HepG2 (cell line): ENCODE measurements around the gene CCDC34. TPM values are rescaled to one million over a fixed set of nuclear protein-coding genes. Genes with fewer than 3 reads are reported as not detected.
A peak's percentile ranks its signal among the peaks of the same experiment; 100 is the strongest.

Source experiments
- ADNP ChIP-seq: sonication (generic); formaldehyde crosslinking; IDR thresholded peaks from 2 replicates; pipeline ENCODE4 v1.4.0; 2020; ENCODE audit warnings: missing genetic modification reagents
- ASH2L ChIP-seq: fragments of 300-600, 200-600 bp; sonication (generic); IDR thresholded peaks from 2 replicates; pipeline ENCODE4 v1.7.0; 2017; ENCODE audit warnings: low read depth, mild to moderate bottlenecking, moderate library complexity, mixed read lengths, low read length; ENCODE audit not compliant: insufficient read length
- CENPT ChIP-seq: sonication (generic); formaldehyde crosslinking; IDR thresholded peaks from 2 replicates; pipeline ENCODE4 v1.8.0; 2022; ENCODE audit warnings: low read depth, mild to moderate bottlenecking, moderate library complexity, missing genetic modification reagents
- DPF2 ChIP-seq: sonication (generic); formaldehyde crosslinking; IDR thresholded peaks from 2 replicates; pipeline ENCODE4 v1.4.0; 2020; ENCODE audit warnings: mild to moderate bottlenecking, low read depth, missing genetic modification reagents, borderline replicate concordance
- EED ChIP-seq: sonication (generic); formaldehyde crosslinking; IDR thresholded peaks from 2 replicates; pipeline ENCODE4 v1.5.0; 2020; ENCODE audit warnings: mild to moderate bottlenecking, missing genetic modification reagents
- MAF1 ChIP-seq: sonication (generic); formaldehyde crosslinking; IDR thresholded peaks from 2 replicates; pipeline ENCODE4 v1.5.0; 2020; ENCODE audit warnings: missing genetic modification reagents, borderline replicate concordance
- MAFF ChIP-seq: IDR thresholded peaks from 2 replicates; pipeline ENCODE4 v1.6.1; 2011; ENCODE audit warnings: low read depth, low read length, improper control_type of control experiment
- MIER3 ChIP-seq: IDR thresholded peaks from 2 replicates; pipeline ENCODE4 v1.6.1; 2016; ENCODE audit warnings: missing compliant biosample characterization, borderline replicate concordance
- NFE2L2 ChIP-seq: fragments of 150-350 bp; IDR thresholded peaks from 2 replicates; pipeline ENCODE4 v1.6.1; 2014; ENCODE audit warnings: low read length
- PAF1 ChIP-seq: IDR thresholded peaks from 2 replicates; pipeline ENCODE4 v1.6.1; 2016; ENCODE audit warnings: missing genetic modification reagents, missing compliant biosample characterization
- RARA ChIP-seq: IDR thresholded peaks from 2 replicates; pipeline ENCODE4 v1.6.1; 2016; ENCODE audit warnings: missing genetic modification reagents, missing compliant biosample characterization
- REPIN1 ChIP-seq: sonication (generic); formaldehyde crosslinking; IDR thresholded peaks from 2 replicates; pipeline ENCODE4 v1.8.0; 2022; ENCODE audit warnings: missing genetic modification reagents, low read depth, mild to moderate bottlenecking, borderline replicate concordance
- REXO4 ChIP-seq: sonication (generic); formaldehyde crosslinking; IDR thresholded peaks from 2 replicates; pipeline ENCODE4 v1.8.0; 2022; ENCODE audit warnings: missing genetic modification reagents, mild to moderate bottlenecking, borderline replicate concordance
- SIN3B ChIP-seq: fragments of 150-350 bp; IDR thresholded peaks from 2 replicates; pipeline ENCODE4 v1.6.1; 2014; ENCODE audit warnings: low read length
- SIX1 ChIP-seq: sonication (generic); formaldehyde crosslinking; IDR thresholded peaks from 2 replicates; pipeline ENCODE4 v1.4.0; 2020; ENCODE audit warnings: missing genetic modification reagents, borderline replicate concordance
- SP2 ChIP-seq: sonication (generic); formaldehyde crosslinking; IDR thresholded peaks from 2 replicates; pipeline ENCODE4 v1.5.1; 2020; ENCODE audit warnings: mild to moderate bottlenecking, missing genetic modification reagents
- STAG1 ChIP-seq: sonication (generic); formaldehyde crosslinking; IDR thresholded peaks from 2 replicates; pipeline ENCODE4 v1.4.0; 2020; ENCODE audit warnings: missing genetic modification reagents
- polyA plus RNA-seq, 8 experiments: library from polyadenylated mRNA; depleted of rRNA in 3 of 8; stranded (reverse) in 7 of 8; unstranded in 1 of 8; fragments of >200 nt; fragmentation: Illumina TruSeq in 4 of 8; extraction: Trizol in 4 of 8; gene quantifications; 2 replicates each; pipeline versions ENCODE4 v1.2.1 to v1.2.3, GENCODE V29; 2011 to 2016; ENCODE audit warnings: low read depth in 4 of 8, missing spikeins in 1 of 8, mixed read lengths in 1 of 8; ENCODE audit not compliant: insufficient read depth in 1 of 8
- total RNA-seq, 5 experiments: library from RNA; depleted of rRNA; stranded (reverse); fragments of >200 nt; fragmentation: Illumina TruSeq; extraction: Trizol; gene quantifications; 2 replicates each; pipeline ENCODE4 v1.2.3, GENCODE V29; 2016; ENCODE audit warnings: low read depth in 1 of 5
- TF ChIP-seq, protein P1 (sequence below): sonication (generic); formaldehyde crosslinking; IDR thresholded peaks from 2 replicates; pipeline ENCODE4 v1.9.0; 2021; ENCODE audit warnings: missing genetic modification reagents, borderline replicate concordance
- TF ChIP-seq, protein P2 (sequence below): sonication (generic); formaldehyde crosslinking; IDR thresholded peaks from 2 replicates; pipeline ENCODE4 v1.5.1; 2020; ENCODE audit warnings: mild to moderate bottlenecking, missing genetic modification reagents, borderline replicate concordance
- TF ChIP-seq, protein P3 (sequence below): sonication (generic); formaldehyde crosslinking; IDR thresholded peaks from 2 replicates; pipeline ENCODE4 v1.4.0; 2020; ENCODE audit warnings: missing genetic modification reagents, borderline replicate concordance
- TF ChIP-seq, protein P4 (sequence below): sonication (generic); formaldehyde crosslinking; conservative IDR thresholded peaks from 2 replicates; pipeline ENCODE4 v1.4.0; 2020; ENCODE audit warnings: missing genetic modification reagents

CCDC34 gene
- total and polyA plus RNA-seq, 2 of the 13 experiments (the other 11 are each of a cell fraction or from before 2014, with no cell fraction given), result 7.6 to 34.3 TPM

DNA sequence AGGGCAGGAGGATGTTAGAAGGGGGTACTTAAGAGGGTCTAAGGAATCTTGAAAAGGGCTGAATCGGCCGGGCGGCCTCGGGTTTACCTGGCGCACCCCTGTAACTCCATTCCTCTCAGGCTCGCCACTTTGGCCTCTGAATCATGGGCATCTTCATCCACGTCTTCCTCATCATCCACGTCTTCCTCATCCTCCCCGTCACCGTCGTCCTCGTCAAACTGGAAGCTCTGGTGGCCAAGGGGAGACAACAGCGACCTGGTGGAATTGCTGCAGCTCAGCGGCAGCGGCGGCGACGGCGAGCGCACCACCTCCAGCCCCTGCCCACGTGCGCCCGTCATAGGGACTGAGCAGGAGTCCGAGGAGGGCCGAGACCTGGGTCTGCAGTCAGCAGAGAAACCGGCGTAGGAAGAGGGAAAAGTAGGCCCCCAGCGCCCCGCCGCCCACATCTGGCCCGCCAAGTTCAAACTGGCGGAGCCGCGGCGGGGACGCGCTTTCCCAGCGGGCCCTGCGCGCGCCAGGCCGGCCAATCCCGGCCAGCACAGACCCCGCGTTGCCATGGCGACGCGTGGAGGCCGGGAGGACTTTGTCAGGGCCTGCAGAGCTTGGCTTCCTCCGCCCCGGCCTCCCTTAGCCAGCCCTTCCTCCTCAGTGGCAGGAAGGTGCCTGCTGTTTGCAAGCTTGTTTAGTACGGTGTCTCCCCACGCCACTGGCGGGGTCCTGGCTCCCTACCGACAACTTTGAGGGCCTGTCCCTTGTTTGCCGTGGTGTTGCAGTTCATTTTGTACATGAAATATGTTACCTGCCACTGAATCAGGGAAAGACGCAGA is at the start of gene CCDC34 (continued):
- TF ChIP-seq, protein P1, sequence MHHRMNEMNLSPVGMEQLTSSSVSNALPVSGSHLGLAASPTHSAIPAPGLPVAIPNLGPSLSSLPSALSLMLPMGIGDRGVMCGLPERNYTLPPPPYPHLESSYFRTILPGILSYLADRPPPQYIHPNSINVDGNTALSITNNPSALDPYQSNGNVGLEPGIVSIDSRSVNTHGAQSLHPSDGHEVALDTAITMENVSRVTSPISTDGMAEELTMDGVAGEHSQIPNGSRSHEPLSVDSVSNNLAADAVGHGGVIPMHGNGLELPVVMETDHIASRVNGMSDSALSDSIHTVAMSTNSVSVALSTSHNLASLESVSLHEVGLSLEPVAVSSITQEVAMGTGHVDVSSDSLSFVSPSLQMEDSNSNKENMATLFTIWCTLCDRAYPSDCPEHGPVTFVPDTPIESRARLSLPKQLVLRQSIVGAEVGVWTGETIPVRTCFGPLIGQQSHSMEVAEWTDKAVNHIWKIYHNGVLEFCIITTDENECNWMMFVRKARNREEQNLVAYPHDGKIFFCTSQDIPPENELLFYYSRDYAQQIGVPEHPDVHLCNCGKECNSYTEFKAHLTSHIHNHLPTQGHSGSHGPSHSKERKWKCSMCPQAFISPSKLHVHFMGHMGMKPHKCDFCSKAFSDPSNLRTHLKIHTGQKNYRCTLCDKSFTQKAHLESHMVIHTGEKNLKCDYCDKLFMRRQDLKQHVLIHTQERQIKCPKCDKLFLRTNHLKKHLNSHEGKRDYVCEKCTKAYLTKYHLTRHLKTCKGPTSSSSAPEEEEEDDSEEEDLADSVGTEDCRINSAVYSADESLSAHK (CRISPR knock-in tag), result 0 out of 2 replicates have a peak, but pooled peaks have one; percentile 56
- no peak for TF ChIP-seq MAFF
- TF ChIP-seq SP2, result peak; percentile 48; the same call in 1 of the 2 replicates
- TF ChIP-seq MAF1, result peak; percentile 76; the same call in 1 of the 2 replicates
- peak; percentile 87 for TF ChIP-seq PAF1 (CRISPR knock-in tag)
- TF ChIP-seq CENPT (CRISPR knock-in tag), result peak; percentile 93; the same call in 1 of the 2 replicates
- TF ChIP-seq, protein P2, sequence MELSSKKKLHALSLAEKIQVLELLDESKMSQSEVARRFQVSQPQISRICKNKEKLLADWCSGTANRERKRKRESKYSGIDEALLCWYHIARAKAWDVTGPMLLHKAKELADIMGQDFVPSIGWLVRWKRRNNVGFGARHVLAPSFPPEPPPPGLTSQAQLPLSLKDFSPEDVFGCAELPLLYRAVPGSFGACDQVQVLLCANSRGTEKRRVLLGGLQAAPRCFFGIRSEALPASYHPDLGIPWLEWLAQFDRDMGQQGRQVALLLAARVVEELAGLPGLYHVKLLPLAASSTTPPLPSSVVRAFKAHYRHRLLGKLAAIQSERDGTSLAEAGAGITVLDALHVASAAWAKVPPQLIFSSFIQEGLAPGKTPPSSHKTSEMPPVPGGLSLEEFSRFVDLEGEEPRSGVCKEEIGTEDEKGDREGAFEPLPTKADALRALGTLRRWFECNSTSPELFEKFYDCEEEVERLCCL (CRISPR knock-in tag), result no peak
- peak; percentile 75 for TF ChIP-seq SIN3B
- no peak for TF ChIP-seq SIX1 (CRISPR knock-in tag)
- peak; percentile 86 for TF ChIP-seq MIER3 (CRISPR knock-in tag)
- peak; percentile 80; the same call in 1 of the 2 replicates for TF ChIP-seq REPIN1 (CRISPR knock-in tag)
- peak; percentile 43; the same call in 1 of the 2 replicates for TF ChIP-seq REXO4 (CRISPR knock-in tag)
- TF ChIP-seq ADNP, result no peak
- TF ChIP-seq, protein P3, sequence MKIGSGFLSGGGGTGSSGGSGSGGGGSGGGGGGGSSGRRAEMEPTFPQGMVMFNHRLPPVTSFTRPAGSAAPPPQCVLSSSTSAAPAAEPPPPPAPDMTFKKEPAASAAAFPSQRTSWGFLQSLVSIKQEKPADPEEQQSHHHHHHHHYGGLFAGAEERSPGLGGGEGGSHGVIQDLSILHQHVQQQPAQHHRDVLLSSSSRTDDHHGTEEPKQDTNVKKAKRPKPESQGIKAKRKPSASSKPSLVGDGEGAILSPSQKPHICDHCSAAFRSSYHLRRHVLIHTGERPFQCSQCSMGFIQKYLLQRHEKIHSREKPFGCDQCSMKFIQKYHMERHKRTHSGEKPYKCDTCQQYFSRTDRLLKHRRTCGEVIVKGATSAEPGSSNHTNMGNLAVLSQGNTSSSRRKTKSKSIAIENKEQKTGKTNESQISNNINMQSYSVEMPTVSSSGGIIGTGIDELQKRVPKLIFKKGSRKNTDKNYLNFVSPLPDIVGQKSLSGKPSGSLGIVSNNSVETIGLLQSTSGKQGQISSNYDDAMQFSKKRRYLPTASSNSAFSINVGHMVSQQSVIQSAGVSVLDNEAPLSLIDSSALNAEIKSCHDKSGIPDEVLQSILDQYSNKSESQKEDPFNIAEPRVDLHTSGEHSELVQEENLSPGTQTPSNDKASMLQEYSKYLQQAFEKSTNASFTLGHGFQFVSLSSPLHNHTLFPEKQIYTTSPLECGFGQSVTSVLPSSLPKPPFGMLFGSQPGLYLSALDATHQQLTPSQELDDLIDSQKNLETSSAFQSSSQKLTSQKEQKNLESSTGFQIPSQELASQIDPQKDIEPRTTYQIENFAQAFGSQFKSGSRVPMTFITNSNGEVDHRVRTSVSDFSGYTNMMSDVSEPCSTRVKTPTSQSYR (CRISPR knock-in tag), result peak; percentile 38; the same call in 1 of the 2 replicates
- TF ChIP-seq RARA (CRISPR knock-in tag), result peak; percentile 49
- TF ChIP-seq ASH2L, result peak; percentile 90
- no peak; the same call in 1 of the 2 replicates for TF ChIP-seq DPF2 (CRISPR knock-in tag)
- no peak for TF ChIP-seq NFE2L2
- TF ChIP-seq EED (CRISPR knock-in tag), result peak; percentile 89; the same call in 1 of the 2 replicates
- TF ChIP-seq, protein P4, sequence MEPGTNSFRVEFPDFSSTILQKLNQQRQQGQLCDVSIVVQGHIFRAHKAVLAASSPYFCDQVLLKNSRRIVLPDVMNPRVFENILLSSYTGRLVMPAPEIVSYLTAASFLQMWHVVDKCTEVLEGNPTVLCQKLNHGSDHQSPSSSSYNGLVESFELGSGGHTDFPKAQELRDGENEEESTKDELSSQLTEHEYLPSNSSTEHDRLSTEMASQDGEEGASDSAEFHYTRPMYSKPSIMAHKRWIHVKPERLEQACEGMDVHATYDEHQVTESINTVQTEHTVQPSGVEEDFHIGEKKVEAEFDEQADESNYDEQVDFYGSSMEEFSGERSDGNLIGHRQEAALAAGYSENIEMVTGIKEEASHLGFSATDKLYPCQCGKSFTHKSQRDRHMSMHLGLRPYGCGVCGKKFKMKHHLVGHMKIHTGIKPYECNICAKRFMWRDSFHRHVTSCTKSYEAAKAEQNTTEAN (CRISPR knock-in tag), result no peak; the same call in 1 of the 2 replicates
- peak; percentile 42 for TF ChIP-seq STAG1 (CRISPR knock-in tag)
